H1 (cell line): ENCODE results near the gene PKP3. TPM values are rescaled to one million over a fixed set of nuclear protein-coding genes. Genes with fewer than 3 reads are reported as not detected.

Experiments used
- CTCF ChIA-PET: fragments of 300-600 bp; sonication (Branson Sonifier 250); formaldehyde crosslinking; loops from one replicate; lab custom pipeline; 2021; ENCODE audit not compliant: partially characterized antibody; lab: Charles Lee
- POLR2A ChIA-PET: fragments of 300-600 bp; sonication (Branson Sonifier 250); formaldehyde crosslinking; loops from one replicate; lab custom pipeline; 2021; ENCODE audit warnings: inconsistent platforms; ENCODE audit not compliant: partially characterized antibody; lab: Charles Lee
- DNase-seq, 2 experiments: peaks; one replicate each; pipeline versions ENCODE4 v3.0.0 to v3.0.0-alpha.2; 2010 to 2022; ENCODE audit warnings: low spot score in 2 of 2, low read depth in 1 of 2, mixed read lengths in 1 of 2
- FAIRE-seq: peaks from 2 replicates; lab custom pipeline; 2011; peaks lifted over from hg19 to GRCh38; lab: Jason Lieb, UNC
- H2AFZ ChIP-seq: 2 replicates; pipeline ENCODE4 v1.8.1; 2012; ENCODE audit warnings: low read length, inconsistent platforms
- H2AK5ac ChIP-seq: 2 replicates; pipeline ENCODE4 v1.6.1; 2013; ENCODE audit warnings: low read depth, low read length
- H2BK120ac ChIP-seq: replicated peaks from 2 replicates; pipeline ENCODE3; 2013; ENCODE audit warnings: low read depth, low read length, inconsistent platforms
- H2BK12ac ChIP-seq: 2 replicates; pipeline ENCODE4 v1.6.1; 2013; ENCODE audit warnings: low read depth, low read length
- H2BK15ac ChIP-seq: 2 replicates; pipeline ENCODE4 v1.6.1; 2013; ENCODE audit warnings: low read length
- H2BK20ac ChIP-seq: 2 replicates; pipeline ENCODE4 v1.6.1; 2013; ENCODE audit warnings: low read length
- H2BK5ac ChIP-seq: 2 replicates; pipeline ENCODE4 v1.6.1; 2013; ENCODE audit warnings: low read depth, low read length
- H3K14ac ChIP-seq: 2 replicates; pipeline ENCODE4 v1.6.1; 2013; ENCODE audit warnings: inconsistent platforms; ENCODE audit not compliant: insufficient read length
- H3K18ac ChIP-seq: 2 replicates; pipeline ENCODE4 v1.6.1; 2013; ENCODE audit warnings: low read length; ENCODE audit errors: extremely low read depth
- H3K23ac ChIP-seq: 2 replicates; pipeline ENCODE4 v1.6.1; 2013; ENCODE audit warnings: inconsistent platforms; ENCODE audit not compliant: insufficient read length
- H3K23me2 ChIP-seq: 2 replicates; pipeline ENCODE4 v1.6.1; 2013; ENCODE audit warnings: low read depth, low read length
- H3K27ac ChIP-seq: 2 replicates; pipeline ENCODE4 v1.6.1; 2011; ENCODE audit warnings: low read depth, low read length, inconsistent platforms
- H3K27me3 ChIP-seq, 4 experiments: replicated peaks in 1 of 4; 1 replicate in 1 of 4; 2 replicates in 3 of 4; pipeline versions ENCODE4 v1.6.1 to v1.8.1; 2011 to 2013; ENCODE audit warnings: low read length in 3 of 4, mild to moderate bottlenecking in 3 of 4, inconsistent platforms in 2 of 4, mixed read lengths in 2 of 4, moderate library complexity in 1 of 4; ENCODE audit not compliant: control insufficient read depth in 3 of 4, insufficient read depth in 3 of 4; ENCODE audit errors: extremely low read depth in 1 of 4
- H3K36me3 ChIP-seq, 4 experiments: 2 replicates each; pipeline versions ENCODE4 v1.6.1 to v1.8.1; 2011 to 2013; ENCODE audit warnings: mild to moderate bottlenecking in 4 of 4, low read length in 3 of 4, moderate library complexity in 2 of 4, control low read depth in 1 of 4, inconsistent platforms in 1 of 4; ENCODE audit not compliant: insufficient read depth in 4 of 4, control insufficient read depth in 2 of 4
- H3K4ac ChIP-seq: replicated peaks from 2 replicates; pipeline ENCODE3; 2013; ENCODE audit warnings: low read length, low read depth, mixed read lengths, inconsistent platforms; ENCODE audit not compliant: insufficient read length
- H3K4me1 ChIP-seq, 4 experiments: replicated peaks in 1 of 4; 1 replicate in 1 of 4; 2 replicates in 3 of 4; pipeline versions ENCODE4 v1.6.1 to v1.8.1; 2011 to 2013; ENCODE audit warnings: low read length in 3 of 4, inconsistent platforms in 2 of 4, mixed read lengths in 1 of 4; ENCODE audit not compliant: insufficient read depth in 4 of 4, control insufficient read depth in 3 of 4
- H3K4me2 ChIP-seq, 2 experiments: 2 replicates each; pipeline versions ENCODE4 v1.6.1 to v1.8.1; 2011 to 2013; ENCODE audit warnings: low read depth in 2 of 2, low read length in 2 of 2, control low read depth in 1 of 2, inconsistent platforms in 1 of 2, mild to moderate bottlenecking in 1 of 2; ENCODE audit not compliant: insufficient read depth in 1 of 2
- H3K4me3 ChIP-seq, 4 experiments: fragments of 200-600, 300-600 bp in 1 of 4; sonication (generic), shearing (Covaris generic), sonication (Bioruptor Twin) in 1 of 4; 2 replicates each; pipeline versions ENCODE4 v1.5.1 to v1.8.1; 2011 to 2016; ENCODE audit warnings: low read length in 4 of 4, low read depth in 3 of 4, control low read depth in 2 of 4, inconsistent platforms in 2 of 4, mild to moderate bottlenecking in 2 of 4, mixed read lengths in 1 of 4, moderate library complexity in 1 of 4; ENCODE audit not compliant: insufficient read depth in 2 of 4; ENCODE audit errors: extremely low read depth in 1 of 4
- H3K56ac ChIP-seq: replicated peaks from 2 replicates; pipeline ENCODE3; 2013; ENCODE audit warnings: low read depth, mild to moderate bottlenecking, mixed read lengths, low read length, inconsistent platforms; ENCODE audit not compliant: insufficient read length
- H3K79me1 ChIP-seq: 2 replicates; pipeline ENCODE4 v1.6.1; 2013; ENCODE audit warnings: low read depth, low read length, control low read depth
- H3K79me2 ChIP-seq, 2 experiments: 2 replicates each; pipeline versions ENCODE4 v1.6.1 to v1.8.1; 2012 to 2013; ENCODE audit warnings: low read length in 2 of 2, mild to moderate bottlenecking in 2 of 2, inconsistent platforms in 1 of 2; ENCODE audit not compliant: insufficient read depth in 2 of 2, control insufficient read depth in 1 of 2
- H3K9ac ChIP-seq, 4 experiments: replicated peaks in 1 of 4; 1 replicate in 1 of 4; 2 replicates in 3 of 4; pipeline versions ENCODE4 v1.6.1 to v1.8.1; 2011 to 2013; ENCODE audit warnings: low read depth in 3 of 4, low read length in 3 of 4, control low read depth in 2 of 4, mild to moderate bottlenecking in 2 of 4, moderate library complexity in 2 of 4, inconsistent platforms in 1 of 4; ENCODE audit errors: extremely low read depth in 1 of 4
- H3K9me3 ChIP-seq, 2 experiments: 2 replicates each; pipeline versions ENCODE4 v1.6.1 to v1.8.1; 2012 to 2013; ENCODE audit warnings: mild to moderate bottlenecking in 2 of 2, moderate library complexity in 2 of 2, control low read depth in 1 of 2, inconsistent platforms in 1 of 2, low read depth in 1 of 2, low read length in 1 of 2, mixed read lengths in 1 of 2; ENCODE audit not compliant: insufficient read depth in 2 of 2
- H4K20me1 ChIP-seq, 2 experiments: replicated peaks in 1 of 2; 2 replicates each; pipeline versions ENCODE3 to v1.8.1; 2011 to 2013; ENCODE audit warnings: inconsistent platforms in 2 of 2, low read length in 2 of 2, mild to moderate bottlenecking in 1 of 2; ENCODE audit not compliant: insufficient read depth in 2 of 2, control insufficient read depth in 1 of 2
- H4K5ac ChIP-seq: 2 replicates; pipeline ENCODE4 v1.6.1; 2013; ENCODE audit warnings: low read length, low read depth, mixed read lengths, inconsistent platforms; ENCODE audit not compliant: insufficient read length
- H4K8ac ChIP-seq: 2 replicates; pipeline ENCODE4 v1.8.0; 2013; ENCODE audit warnings: mild to moderate bottlenecking, moderate library complexity, low read length, inconsistent platforms; ENCODE audit not compliant: insufficient read depth; ENCODE audit errors: extremely low read depth
- H4K91ac ChIP-seq: replicated peaks from 2 replicates; pipeline ENCODE3; 2013; ENCODE audit warnings: low read length, mixed read lengths, inconsistent platforms; ENCODE audit not compliant: insufficient read length
- BACH1 ChIP-seq: IDR thresholded peaks from 2 replicates; pipeline ENCODE4 v1.6.1; 2012; ENCODE audit warnings: low read length, improper control_type of control experiment
- BRCA1 ChIP-seq: IDR thresholded peaks from 2 replicates; pipeline ENCODE4 v1.6.1; 2012; ENCODE audit warnings: low read depth, low read length, improper control_type of control experiment
- CEBPB ChIP-seq: IDR thresholded peaks from 2 replicates; pipeline ENCODE4 v1.6.1; 2012; ENCODE audit warnings: low read depth, low read length
- CTCF ChIP-seq, 3 experiments: IDR thresholded peaks; 1 replicate in 2 of 3; 2 replicates in 1 of 3; pipeline versions ENCODE4 v1.5.1 to v1.6.1; 2011; ENCODE audit warnings: low read length in 3 of 3, mild to moderate bottlenecking in 3 of 3, inconsistent platforms in 2 of 3, low read depth in 1 of 3, moderate library complexity in 1 of 3; ENCODE audit not compliant: insufficient read depth in 1 of 3; ENCODE audit errors: control extremely low read depth in 1 of 3
- GTF2F1 ChIP-seq: IDR thresholded peaks from 2 replicates; pipeline ENCODE4 v1.6.1; 2012; ENCODE audit warnings: low read depth, low read length, improper control_type of control experiment, borderline replicate concordance
- KDM4A ChIP-seq: IDR thresholded peaks from one replicate; pipeline ENCODE4 v1.7.1; 2012; ENCODE audit warnings: low read depth, mild to moderate bottlenecking, moderate library complexity, low read length, inconsistent platforms; ENCODE audit not compliant: severe bottlenecking
- POU5F1 ChIP-seq: IDR thresholded peaks from 2 replicates; pipeline ENCODE4 v1.6.1; 2011; ENCODE audit warnings: low read depth, mild to moderate bottlenecking, low read length, moderate library complexity
- TBP ChIP-seq: IDR thresholded peaks from 2 replicates; pipeline ENCODE4 v1.6.1; 2011; ENCODE audit warnings: low read depth, low read length, improper control_type of control experiment
- WGBS, 2 experiments: shearing (Covaris generic) in 1 of 2; methylation state at CpG; one replicate each; pipeline versions ENCODE4 v1.1.6 to v1.1.7; 2013 to 2015; ENCODE audit warnings: low lambda C conversion rate in 2 of 2, mixed read lengths in 2 of 2, inconsistent platforms in 1 of 2, low coverage in 1 of 2, missing lambda C conversion rate in 1 of 2; ENCODE audit not compliant: insufficient replicate concordance in 2 of 2, insufficient coverage in 1 of 2, insufficient read length in 1 of 2; ENCODE audit errors: extremely low coverage in 1 of 2, missing lambda C conversion rate in 1 of 2; 5-methylcytosine and 5-hydroxymethylcytosine counted together
- polyA plus RNA-seq, 7 experiments: library from polyadenylated mRNA; depleted of rRNA in 3 of 7; stranded (reverse) in 5 of 7; unstranded in 2 of 7; fragments of >200 nt in 5 of 7; fragments of 200-250 nt in 2 of 7; gene quantifications; 1 replicate in 5 of 7; 2 replicates in 1 of 7; 4 replicates in 1 of 7; pipeline versions ENCODE4 v1.2.1 to v1.2.3, GENCODE V29; 2011 to 2013; ENCODE audit warnings: missing spikeins in 2 of 7, mixed read lengths in 2 of 7
- total RNA-seq: library from RNA; stranded (reverse); fragmentation: NEBNext Ultra II Directional; extraction: Animal tissue kit (Norgen Biotek cat#: 25700); gene quantifications from 2 replicates; pipeline ENCODE4 v1.2.1, GENCODE V29; 2021

The PKP3 gene
- total and polyA plus RNA-seq, 2 of the 8 experiments (the other 6 are each of a cell fraction or from before 2014, with no cell fraction given) = 16.7 to 28.7 TPM

GRCh38 chr11:371051-371450 is 23.0 kb upstream of the PKP3 start:
- Histone ChIP-seq H4K8ac (no peak overlapping the region; the same call in none of the 2 replicates), H4K91ac (no peak overlapping the region), H3K18ac (no peak overlapping the region), H3K27ac (no peak overlapping the region), H2BK5ac (no peak overlapping the region), H3K4me1 (peaks cover 0 to 10% (median 5%) of the 10 kb centered on the region in 4 experiments; a peak in 6 of 7 replicates), H3K4me3 (0 out of 8 replicates have a peak overlapping the region, but pooled peaks of 1 of the 4 experiments have one; percentile 78), H2AFZ (no peak overlapping the region), H3K79me1 (peaks cover 7% of the 10 kb centered on the region), H3K4ac (no peak overlapping the region), H3K9ac (peak overlapping the region in 1 of 4 experiments; percentile 35; a peak in 1 of 7 replicates), H3K23ac (no peak overlapping the region), H3K27me3 (no peaks in the 10 kb centered on the region), H3K9me3 (no peaks in the 10 kb centered on the region), H2BK15ac (no peak overlapping the region), H2AK5ac (no peak overlapping the region), H3K56ac (no peak overlapping the region), H2BK20ac (no peak overlapping the region), H2BK120ac (no peak overlapping the region), H3K79me2 (peaks cover 0 to 15% of the 10 kb centered on the region in 2 experiments; a peak in 1 of 4 replicates), H3K36me3 (peaks cover 11 to 27% (median 15%) of the 10 kb centered on the region in 4 experiments; a peak in 7 of 8 replicates), H3K4me2 (peak overlapping the region in 1 of 2 experiments; percentile 85; a peak in 2 of 4 replicates), H3K23me2 (peaks cover 3% of the 10 kb centered on the region; the same call in 1 of the 2 replicates), H2BK12ac (no peak overlapping the region), H4K5ac (no peak overlapping the region), H4K20me1 (peaks cover 0 to 2% of the 10 kb centered on the region in 2 experiments), H3K14ac (no peak overlapping the region)
- WGBS, 2 experiments = 80% methylated on average over 4 of the region's 5 CpGs; no CpG with 5 or more reads in 1 of the 2 experiments
- POLR2A ChIA-PET = interaction anchor here (0.6 to 3.4 kb wide), 13 partner anchors 8 to 197 kb away, joined by 3 to 19 read pairs (median 5); no protein-coding TSS in a partner anchor
- DNase-seq (no peak), FAIRE-seq (no peak)
- CTCF ChIA-PET = interaction anchor here (0.8 to 13.4 kb wide), 11 partner anchors 11 to 133 kb away, joined by 3 to 212 read pairs (median 4); partner anchors contain the start of genes ANO9 and PTDSS2
- no peak for TF ChIP-seq GTF2F1
- TF ChIP-seq TBP = no peak
- no peak for TF ChIP-seq BRCA1
- TF ChIP-seq CEBPB = no peak
- peak in 1 of 3 experiments; percentile 35; a peak in 2 of 4 replicates for TF ChIP-seq CTCF (IDR thresholded peaks at IDR 0.05; ENCODE audit: control extremely low read depth in 1 of 3, insufficient read depth in 1 of 3, low read depth in 1 of 3, low read length in 3 of 3)
- no peak for TF ChIP-seq POU5F1
- TF ChIP-seq BACH1 = no peak
- no peak for TF ChIP-seq KDM4A
